NCI-H1092 treated with DMSO at 0.1 percent for 48 hours (cell line): ENCODE data around the gene CATSPER4.
A peak's percentile ranks its signal among the peaks of the same experiment; 100 is the strongest.
"Not testable (repeated sequence)": the region's sequence is repeated elsewhere in the genome, so short reads cannot be mapped to it uniquely, and the experiment has no call there.

ENCODE experiments used
- DNase-seq: peaks from one replicate; lab custom pipeline; 2025; lab: John Stamatoyannopoulos, UW

Gene CATSPER4

DNA sequence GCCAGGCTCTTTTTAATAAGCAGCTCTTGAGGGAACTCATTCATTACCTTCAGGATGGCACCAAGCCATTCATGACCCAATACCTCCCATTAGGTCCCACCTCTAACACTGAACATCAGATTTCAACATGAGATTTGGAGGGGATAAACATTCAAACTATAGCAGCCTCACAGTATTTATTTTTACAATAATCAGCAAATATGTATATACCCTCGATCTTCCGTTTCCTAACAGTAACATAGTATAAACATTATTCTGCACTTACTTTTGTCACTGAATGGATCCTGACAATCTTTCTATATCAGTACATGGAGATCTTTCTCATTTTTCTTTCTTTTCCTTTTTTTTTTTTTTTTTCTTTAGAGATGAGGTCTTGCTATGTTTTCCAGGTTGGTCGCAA lies 5.4 kb downstream of the CATSPER4 start:
- DNase-seq, result no peak

- DNase-seq, result no peak
These were observed 6.9 kb downstream of the CATSPER4 start for GRCh38 chr1:26197301-26197700.

GRCh38 chr1:26197813-26198212 lies 7.4 kb downstream of the CATSPER4 start:
- DNase-seq, result no peak

- DNase-seq, result no peak
These were observed 10.0 kb downstream of the CATSPER4 start for GRCh38 chr1:26200413-26200812.

- no peak for DNase-seq
These were observed 13.4 kb downstream of the CATSPER4 start for GRCh38 chr1:26203642-26204318.

GRCh38 chr1:26210147-26210870 lies 19.9 kb downstream of the CATSPER4 start:
- no peak for DNase-seq

GRCh38 chr1:26212726-26213125 lies 22.3 kb downstream of the CATSPER4 start:
- no peak for DNase-seq

GRCh38 chr1:26213335-26213905 lies 23.0 kb downstream of the CATSPER4 start:
- no peak for DNase-seq

- DNase-seq, result no peak
These were observed 24.8 kb downstream of the CATSPER4 start for GRCh38 chr1:26215246-26215645.

DNA sequence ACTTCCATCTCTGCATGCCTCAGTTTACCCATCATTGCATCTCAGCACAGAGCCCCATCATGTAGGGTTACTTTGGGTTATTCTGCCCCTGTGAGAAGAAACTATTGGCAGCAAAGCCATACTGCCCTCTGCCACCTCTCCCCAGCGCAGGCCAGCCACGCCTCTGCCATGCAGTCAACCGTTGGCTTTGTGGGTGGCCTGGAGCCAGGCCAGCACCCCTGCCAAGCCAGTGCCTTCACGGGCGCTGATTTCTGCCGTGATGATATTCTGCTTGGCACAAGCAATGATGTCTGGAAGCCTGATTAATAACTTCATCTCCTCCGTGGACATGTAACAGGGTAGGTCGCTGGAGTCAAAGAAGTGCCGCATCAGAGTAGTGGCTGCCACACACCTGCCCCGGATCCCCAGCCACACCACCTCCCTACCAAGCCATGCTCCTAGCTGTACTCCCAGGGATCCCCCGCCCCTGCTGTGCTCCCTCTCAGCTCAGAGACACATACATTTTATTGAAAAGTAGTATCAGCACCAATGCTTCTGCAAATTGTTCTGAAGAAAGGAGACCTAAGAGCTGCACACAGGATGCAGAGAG lies 28.6 kb downstream of the CATSPER4 start:
- DNase-seq, result peak; percentile 26

- no peak for DNase-seq
These were observed 30.0 kb downstream of the CATSPER4 start for GRCh38 chr1:26220199-26220912.

- no peak for DNase-seq
These were observed 30.7 kb downstream of the CATSPER4 start for GRCh38 chr1:26221094-26221493.

DNA sequence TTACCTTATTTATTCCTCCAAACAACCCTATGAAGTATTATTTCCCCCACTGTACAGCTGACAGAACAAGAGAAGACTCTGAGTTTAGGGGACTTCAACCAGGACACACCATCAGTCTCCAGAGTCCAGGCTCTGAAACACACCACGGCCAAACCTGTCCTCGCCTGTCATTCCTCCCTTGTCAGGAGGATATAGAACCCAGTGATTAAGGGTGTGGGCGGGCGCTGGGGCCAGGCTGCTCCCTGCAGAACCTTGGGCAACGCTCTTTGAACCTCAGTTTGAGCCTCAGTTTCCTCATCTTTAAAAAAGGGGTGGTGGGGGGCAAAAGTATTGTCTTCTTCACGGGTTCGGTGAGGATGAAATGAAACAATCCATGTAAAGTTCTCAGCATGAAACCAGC lies 34.2 kb downstream of the CATSPER4 start:
- no peak for DNase-seq

DNA sequence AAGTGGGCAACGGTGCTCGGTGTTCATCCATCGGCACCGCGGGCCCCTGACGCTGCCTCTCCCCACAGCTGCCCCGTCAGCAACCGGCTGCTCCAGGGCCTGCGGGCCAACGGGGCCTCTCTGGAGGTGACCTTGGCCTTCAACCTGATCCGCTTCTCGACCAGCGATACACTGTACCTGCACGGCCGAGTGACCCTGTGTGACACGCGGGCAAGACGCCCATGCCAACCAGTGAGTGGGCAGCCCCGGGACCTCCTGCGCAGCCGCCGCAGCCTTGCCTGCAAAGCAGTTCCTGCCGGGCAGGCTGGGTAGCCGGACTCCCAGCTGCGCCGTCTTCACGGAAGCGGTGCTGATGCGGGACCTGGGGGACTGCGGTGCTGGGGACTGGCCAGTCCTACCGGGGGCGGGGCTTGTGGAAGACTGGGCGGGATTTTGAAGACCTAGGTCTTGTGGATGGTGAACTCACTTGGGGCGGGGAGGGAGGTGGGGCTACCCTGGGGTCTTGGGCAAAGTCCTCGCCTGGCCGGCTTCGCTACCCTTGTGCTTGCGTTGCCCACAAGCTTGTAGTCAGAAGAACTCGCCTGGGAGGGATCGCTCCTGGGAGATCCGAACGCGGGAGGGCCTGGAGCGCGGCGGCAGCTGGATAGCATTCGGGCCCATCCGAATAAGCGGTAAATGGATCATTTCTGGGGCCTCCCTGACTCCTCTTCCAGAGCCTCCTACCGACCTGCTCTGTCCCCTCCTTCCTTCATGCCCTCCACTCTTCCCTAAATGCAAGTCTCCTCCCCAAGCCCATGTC lies 34.8 kb downstream of the CATSPER4 start:
- peak; percentile 22 for DNase-seq

GRCh38 chr1:26230682-26231081 lies 40.3 kb downstream of the CATSPER4 start:
- DNase-seq, result not testable (repeated sequence)

DNA sequence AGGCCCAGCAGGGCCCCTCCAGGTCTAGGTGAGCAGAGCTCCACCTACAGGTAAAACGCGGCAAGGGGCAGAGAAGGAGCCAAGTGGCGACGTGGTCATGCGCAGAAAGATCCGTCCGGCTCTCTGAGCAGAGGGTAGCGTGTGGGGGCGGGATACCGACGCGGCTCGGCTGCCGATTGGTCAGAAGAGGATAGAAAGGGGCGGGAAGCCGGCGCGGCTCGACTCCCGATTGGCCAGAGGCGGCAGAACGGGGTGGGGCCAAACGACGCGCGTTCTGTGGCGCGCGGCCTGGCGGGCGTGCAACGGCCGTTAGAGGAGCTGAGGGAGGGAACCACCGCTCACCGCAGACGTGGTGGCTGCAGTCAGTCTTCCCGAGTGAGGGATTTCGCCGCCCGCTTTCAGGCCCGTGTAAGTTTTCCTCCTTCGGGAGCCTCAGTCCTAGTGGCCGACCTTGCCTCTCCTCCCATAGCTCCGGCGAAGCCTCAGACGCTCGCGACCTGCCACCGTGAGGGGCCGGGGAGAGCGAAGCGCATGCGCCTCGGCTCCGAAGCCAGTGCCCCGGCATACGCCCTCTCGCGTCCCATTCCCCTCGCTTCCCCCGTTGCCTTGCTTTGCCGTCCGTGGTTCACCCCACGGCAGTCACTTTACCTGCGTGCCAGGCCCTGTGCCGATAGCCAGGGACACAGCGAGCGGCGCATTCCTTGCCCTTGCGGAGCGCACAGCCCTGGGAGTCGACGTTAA lies 43.7 kb downstream of the CATSPER4 start, which contains the start of gene CEP85:
TSS of gene CEP85 (plus strand) at position 298 of the 741 bp plus-strand sequence. CDS start 5,584 bp downstream, outside the sequence.
- peak; percentile 100 for DNase-seq

DNA sequence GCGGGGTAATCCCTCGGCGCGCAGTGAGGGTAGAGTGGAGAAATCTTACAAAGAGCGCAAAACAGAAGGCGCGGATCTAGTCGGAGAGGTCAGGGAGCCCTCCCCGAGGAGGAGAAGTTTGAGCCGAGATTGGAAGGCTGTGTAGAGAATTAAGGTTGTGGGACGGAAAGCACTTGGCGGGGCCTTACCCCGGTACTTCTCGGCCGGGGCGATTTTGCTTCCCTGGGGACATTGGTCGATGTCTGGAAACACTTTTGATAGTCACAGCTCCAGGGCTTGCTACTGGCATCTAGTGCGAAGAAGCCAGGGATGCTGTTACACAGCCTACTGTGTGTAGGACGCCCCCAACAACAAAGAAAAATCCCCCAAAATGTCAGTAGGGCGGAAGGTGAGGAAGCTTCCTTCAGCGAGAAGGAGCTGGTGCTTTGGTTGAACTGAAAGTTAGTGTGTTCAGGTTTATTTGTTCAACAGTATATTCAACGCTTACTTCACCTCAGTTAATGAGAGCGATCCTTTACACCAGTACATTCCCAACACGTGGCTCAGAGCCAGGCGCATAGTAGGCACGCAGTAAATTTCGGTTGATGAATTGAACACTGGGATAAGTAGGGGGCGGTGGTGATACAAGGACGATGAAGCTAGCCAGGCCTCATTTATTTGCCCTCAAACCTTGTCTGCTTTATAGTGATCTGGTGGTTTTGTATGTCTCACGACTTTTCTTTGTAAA lies 44.4 kb downstream of the CATSPER4 start:
- peak; percentile 10 for DNase-seq

DNA sequence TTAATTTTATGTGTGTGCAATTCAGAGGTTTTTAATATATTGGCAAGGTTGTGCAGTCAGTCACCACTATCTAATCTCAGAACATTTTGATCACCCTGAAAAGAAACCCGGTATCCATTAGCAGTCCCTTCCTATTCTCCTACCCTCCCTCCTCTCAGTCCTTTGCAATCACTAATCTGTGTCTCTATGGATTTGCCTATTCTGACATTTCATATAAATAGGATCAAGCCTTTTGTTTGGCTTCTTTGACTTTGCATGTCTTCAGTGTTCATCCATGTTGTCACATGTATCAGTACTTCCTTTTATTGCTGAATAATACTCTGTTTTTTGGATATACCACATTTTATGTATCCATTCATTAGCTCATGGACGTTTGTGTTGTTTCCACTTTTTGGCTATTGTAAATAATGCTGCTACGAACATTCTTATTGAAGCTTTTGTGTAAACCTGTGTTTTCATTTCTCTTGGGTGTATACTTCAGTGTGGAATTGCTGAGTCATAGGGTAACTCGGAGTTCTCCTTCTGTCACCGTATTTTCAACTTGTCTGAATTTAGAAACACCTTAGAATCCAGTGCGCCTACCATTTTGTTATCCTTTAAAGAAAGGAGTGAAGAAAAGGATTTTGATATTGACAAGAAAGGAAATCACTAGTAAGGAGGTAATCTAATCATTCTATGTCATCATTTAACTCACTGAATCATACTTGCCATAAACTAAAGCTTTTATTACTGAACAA lies 47.0 kb downstream of the CATSPER4 start:
- DNase-seq, result no peak

DNA sequence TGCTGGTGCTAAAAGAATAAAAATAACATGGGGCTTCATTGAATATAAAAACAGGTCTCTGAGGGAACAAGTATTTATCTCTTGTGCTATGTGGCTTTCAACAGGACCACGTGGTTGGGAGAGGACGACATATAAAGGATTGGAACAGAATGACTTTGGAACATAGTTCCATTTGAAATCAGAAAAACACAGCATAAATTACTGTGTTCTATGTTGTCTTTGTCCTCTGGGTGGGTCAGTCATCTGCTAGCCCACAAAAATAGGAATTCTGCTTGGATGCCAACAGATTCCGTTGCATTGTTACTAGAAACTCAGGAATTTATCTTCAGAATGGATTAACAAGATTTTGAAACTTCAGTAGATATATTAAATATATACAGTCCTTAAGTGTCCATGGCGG lies 49.5 kb downstream of the CATSPER4 start:
- no peak for DNase-seq
